ENCODE measurements around the gene DCAF5. TPM values are rescaled to one million over a fixed set of nuclear protein-coding genes. Genes with fewer than 3 reads are reported as not detected.

The DCAF5 gene
- total and polyA plus RNA-seq, 2 experiments from 2014 or later, result 50.0 to 58.2 TPM

DNA sequence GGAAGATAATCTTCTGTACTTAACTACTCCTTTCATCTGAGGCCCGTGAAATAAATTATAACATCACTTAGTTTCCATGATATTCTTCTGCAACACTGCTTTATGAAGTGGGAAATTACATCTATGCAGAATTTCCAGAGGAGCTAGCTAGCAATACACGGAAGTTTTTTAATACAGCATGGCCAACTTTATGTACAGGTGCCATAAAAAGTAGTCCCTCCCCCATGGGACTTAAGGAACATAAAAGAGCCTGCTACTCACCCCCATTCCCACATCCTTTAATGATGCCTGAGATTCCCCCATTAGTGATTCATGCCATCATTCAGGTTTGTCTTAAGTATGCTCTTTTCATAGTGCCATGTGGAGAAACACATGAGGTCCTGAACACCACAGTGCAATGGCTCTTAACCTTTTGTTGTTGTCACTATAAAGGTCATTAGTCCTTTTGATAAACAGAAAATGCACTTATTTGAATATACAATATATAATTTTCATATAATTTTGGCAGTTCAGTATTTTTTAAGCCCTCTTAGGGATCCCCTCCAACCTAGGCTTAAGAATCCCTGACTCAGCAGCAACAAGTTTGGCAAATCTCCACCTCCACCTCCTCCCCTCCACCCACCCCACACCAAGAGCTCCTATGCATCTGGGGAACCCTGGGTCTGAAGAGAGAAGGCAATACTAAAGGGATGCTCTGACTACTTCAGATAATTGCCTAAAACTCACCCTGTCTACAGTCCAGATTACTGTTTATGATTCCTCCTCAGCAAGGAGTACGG is 37.3 kb downstream of the DCAF5 start:
- no peak for DNase-seq (ENCODE audit: low read depth in 1 of 2, low spot score in 1 of 2)
- TF ChIP-seq, protein P1, sequence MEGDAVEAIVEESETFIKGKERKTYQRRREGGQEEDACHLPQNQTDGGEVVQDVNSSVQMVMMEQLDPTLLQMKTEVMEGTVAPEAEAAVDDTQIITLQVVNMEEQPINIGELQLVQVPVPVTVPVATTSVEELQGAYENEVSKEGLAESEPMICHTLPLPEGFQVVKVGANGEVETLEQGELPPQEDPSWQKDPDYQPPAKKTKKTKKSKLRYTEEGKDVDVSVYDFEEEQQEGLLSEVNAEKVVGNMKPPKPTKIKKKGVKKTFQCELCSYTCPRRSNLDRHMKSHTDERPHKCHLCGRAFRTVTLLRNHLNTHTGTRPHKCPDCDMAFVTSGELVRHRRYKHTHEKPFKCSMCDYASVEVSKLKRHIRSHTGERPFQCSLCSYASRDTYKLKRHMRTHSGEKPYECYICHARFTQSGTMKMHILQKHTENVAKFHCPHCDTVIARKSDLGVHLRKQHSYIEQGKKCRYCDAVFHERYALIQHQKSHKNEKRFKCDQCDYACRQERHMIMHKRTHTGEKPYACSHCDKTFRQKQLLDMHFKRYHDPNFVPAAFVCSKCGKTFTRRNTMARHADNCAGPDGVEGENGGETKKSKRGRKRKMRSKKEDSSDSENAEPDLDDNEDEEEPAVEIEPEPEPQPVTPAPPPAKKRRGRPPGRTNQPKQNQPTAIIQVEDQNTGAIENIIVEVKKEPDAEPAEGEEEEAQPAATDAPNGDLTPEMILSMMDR (IDR thresholded peaks at IDR 0.05; ENCODE audit: low read depth, low read length), result no peak
- H3K4me3 ChIP-seq, result no peak overlapping the region
- H3K36me3 ChIP-seq, result peaks cover 35% of the 10 kb centered on the region
- no peaks in the 10 kb centered on the region for H3K9me3 ChIP-seq (ENCODE audit: low read depth)
- H3K27ac ChIP-seq, result peak overlapping the region; percentile 29
- H3K27me3 ChIP-seq, result no peaks in the 10 kb centered on the region
- H3K4me1 ChIP-seq (ENCODE audit: low read depth), result peaks cover 3% of the 10 kb centered on the region

DNA sequence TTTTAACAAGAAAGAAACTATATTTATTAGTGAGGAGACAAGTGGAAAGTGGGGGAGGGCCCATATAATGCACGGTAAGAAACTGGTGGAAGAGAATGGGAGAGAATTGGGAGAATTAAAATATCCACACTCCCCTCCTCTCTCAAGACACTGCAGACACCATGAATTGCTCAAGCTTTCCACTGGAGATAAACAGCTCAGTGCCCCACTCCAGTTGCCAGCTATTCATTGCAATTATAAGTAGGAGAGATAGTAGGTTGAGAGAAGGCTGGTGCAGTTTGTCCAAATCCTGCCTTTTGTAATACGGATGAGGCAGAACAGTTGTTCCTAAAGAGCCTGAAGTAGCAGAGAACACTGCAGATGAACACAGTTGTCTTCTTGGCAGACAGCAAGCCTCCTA is 38.2 kb downstream of the DCAF5 start:
- H3K36me3 ChIP-seq, result peaks cover 35% of the 10 kb centered on the region

DNA sequence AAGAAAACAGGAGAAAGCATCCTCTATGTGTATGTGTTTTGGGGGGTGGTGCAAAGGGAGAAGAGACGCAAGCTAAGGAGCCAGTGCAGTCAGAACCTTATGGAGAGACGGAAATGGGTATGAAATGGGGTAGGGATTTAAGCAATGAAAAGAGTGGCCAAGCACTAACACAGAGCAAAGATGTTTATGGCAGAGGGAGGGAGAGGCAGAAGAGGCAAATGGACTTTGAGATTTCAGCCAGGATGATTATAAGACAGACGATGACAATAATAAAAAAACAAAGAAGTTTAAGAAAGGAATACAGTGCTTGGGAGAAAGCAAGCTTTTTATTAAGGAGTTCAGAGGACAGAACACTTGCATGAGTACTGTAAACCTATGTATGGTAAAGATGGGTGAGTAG is 44.6 kb downstream of the DCAF5 start:
- no peaks in the 10 kb centered on the region for H3K9me3 ChIP-seq (ENCODE audit: low read depth)
- peaks cover 22% of the 10 kb centered on the region for H3K36me3 ChIP-seq
- no peaks in the 10 kb centered on the region for H3K27me3 ChIP-seq
- TF ChIP-seq, protein P1 (IDR thresholded peaks at IDR 0.05; ENCODE audit: low read depth, low read length), result no peak
- DNase-seq (ENCODE audit: low read depth in 1 of 2, low spot score in 1 of 2), result no peak
- H3K4me3 ChIP-seq, result no peak overlapping the region
- peaks cover 3% of the 10 kb centered on the region for H3K4me1 ChIP-seq (ENCODE audit: low read depth)
- no peak overlapping the region for H3K27ac ChIP-seq

More for the DNA sequence above, 38.2 kb downstream of the DCAF5 start:
- peak overlapping the region; percentile 29 for H3K27ac ChIP-seq
- no peaks in the 10 kb centered on the region for H3K27me3 ChIP-seq
- no peak overlapping the region for H3K4me3 ChIP-seq
- H3K9me3 ChIP-seq (ENCODE audit: low read depth), result no peaks in the 10 kb centered on the region
- TF ChIP-seq, protein P1 (IDR thresholded peaks at IDR 0.05; ENCODE audit: low read depth, low read length), result no peak
- H3K4me1 ChIP-seq (ENCODE audit: low read depth), result peaks cover 3% of the 10 kb centered on the region
- no peak for DNase-seq (ENCODE audit: low read depth in 1 of 2, low spot score in 1 of 2)

DNA sequence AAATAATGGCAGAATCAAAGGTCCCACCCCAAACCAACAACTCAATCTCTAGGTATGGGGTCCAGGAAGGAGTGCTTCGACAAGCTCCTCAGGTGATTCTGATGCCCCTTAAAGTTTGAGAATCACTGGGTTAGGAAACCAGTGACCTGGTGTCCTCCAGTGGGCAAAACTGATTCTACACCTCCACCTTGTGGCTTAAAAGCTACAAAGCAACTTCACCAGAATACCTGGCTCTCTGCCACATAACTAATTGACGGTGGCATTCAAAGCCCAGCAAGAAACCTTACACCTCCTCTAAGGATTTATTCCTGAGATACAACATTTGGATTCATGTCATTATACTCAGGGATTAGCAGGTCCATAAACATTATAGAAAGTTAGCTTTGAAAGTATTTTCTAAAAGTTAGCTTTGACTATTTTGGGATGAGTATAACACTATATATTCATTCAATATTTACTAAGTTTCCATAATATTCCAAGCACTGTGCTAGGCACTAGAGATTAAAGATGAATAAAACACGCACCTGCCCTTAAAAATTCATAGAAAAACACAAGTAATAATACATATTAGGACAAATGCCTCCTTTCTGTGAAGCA is 45.4 kb downstream of the DCAF5 start:
- H3K36me3 ChIP-seq, result peaks cover 23% of the 10 kb centered on the region
- H3K4me1 ChIP-seq (ENCODE audit: low read depth), result no peaks in the 10 kb centered on the region
- H3K9me3 ChIP-seq (ENCODE audit: low read depth), result no peaks in the 10 kb centered on the region
- TF ChIP-seq, protein P1 (IDR thresholded peaks at IDR 0.05; ENCODE audit: low read depth, low read length), result peak; percentile 68
- DNase-seq (ENCODE audit: low read depth in 1 of 2, low spot score in 1 of 2), result peak; percentile 75 to 82
- H3K27me3 ChIP-seq, result no peaks in the 10 kb centered on the region
- no peak overlapping the region for H3K27ac ChIP-seq
- H3K4me3 ChIP-seq, result no peak overlapping the region

DNA sequence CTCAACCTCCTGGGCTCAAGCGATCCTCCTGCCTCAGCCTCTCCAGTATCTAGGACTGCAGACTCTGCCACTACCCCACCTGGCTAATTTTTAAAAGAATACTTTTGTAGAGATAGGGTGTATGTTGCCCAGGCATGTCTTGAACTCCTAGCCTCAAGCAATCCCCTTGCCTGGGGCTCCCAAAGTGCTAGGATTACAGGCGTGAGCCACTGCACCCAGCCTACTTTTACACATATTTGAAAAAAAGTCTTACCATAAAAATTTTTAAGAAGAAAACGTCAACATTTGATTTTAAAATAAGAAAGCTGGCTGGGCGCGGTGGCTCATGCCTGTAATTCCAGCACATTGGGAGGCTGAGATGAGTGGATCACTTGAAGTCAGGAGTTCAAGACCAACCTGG is 46.5 kb downstream of the DCAF5 start:
- TF ChIP-seq, protein P1 (IDR thresholded peaks at IDR 0.05; ENCODE audit: low read depth, low read length), result no peak
- no peak overlapping the region for H3K4me3 ChIP-seq
- H3K27me3 ChIP-seq, result no peaks in the 10 kb centered on the region
- no peaks in the 10 kb centered on the region for H3K9me3 ChIP-seq (ENCODE audit: low read depth)
- no peak for DNase-seq (ENCODE audit: low read depth in 1 of 2, low spot score in 1 of 2)
- H3K4me1 ChIP-seq (ENCODE audit: low read depth), result no peaks in the 10 kb centered on the region
- no peak overlapping the region for H3K27ac ChIP-seq
- H3K36me3 ChIP-seq, result peaks cover 23% of the 10 kb centered on the region

Data from cardiac muscle cell (in vitro differentiated cells and primary cell).